ENCODE results near the gene AHI1. TPM values are rescaled to one million over a fixed set of nuclear protein-coding genes. Genes with fewer than 3 reads are reported as not detected.

The AHI1 gene
- total RNA-seq, 1 experiment from 2014 or later: 26.5 TPM

DNA sequence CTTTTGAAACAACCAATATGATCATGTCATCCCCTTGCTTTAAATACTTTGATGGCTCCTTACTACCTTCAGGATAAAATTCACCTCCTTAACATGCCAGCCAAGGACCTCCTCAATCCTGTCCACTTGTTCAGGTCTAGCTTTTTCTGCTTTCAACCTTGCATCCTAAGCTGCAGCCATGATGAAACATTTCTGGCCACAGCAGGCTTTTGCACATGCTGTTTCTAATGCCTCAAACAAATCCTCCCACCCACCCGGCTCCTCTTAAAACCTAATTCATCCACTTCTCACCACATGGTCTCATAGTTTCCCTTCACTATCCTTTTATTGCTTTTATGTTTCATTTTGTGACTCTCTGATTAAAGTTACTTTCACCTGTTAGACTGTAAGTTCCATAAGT, 191.9 kb downstream of the AHI1 start:
- ChIA-PET CTCF (no interaction called here), POLR2A (no interaction called here)
- peaks cover 15% of the 10 kb centered on the region for H3K36me3 Mint-ChIP-seq (ENCODE audit: insufficient read depth, unreplicated experiment)
- H3K4me3 Mint-ChIP-seq (ENCODE audit: unreplicated experiment): no peak overlapping the region
- BruUV-seq (replicated peaks): no TSS peak
- no peak overlapping the region for H3K27ac Mint-ChIP-seq (ENCODE audit: low read depth, unreplicated experiment)
- H3K9me3 Mint-ChIP-seq (ENCODE audit: unreplicated experiment): no peaks in the 10 kb centered on the region
- DNase-seq (ENCODE audit: unreplicated experiment): no peak
- no peaks in the 10 kb centered on the region for H3K27me3 Mint-ChIP-seq (ENCODE audit: insufficient read depth, unreplicated experiment)
- no peaks in the 10 kb centered on the region for H3K4me1 Mint-ChIP-seq (ENCODE audit: insufficient read depth, unreplicated experiment)
- intact Hi-C loops (cut with micrococcal nuclease): no loop called here
- TF ChIP-seq, protein P1, sequence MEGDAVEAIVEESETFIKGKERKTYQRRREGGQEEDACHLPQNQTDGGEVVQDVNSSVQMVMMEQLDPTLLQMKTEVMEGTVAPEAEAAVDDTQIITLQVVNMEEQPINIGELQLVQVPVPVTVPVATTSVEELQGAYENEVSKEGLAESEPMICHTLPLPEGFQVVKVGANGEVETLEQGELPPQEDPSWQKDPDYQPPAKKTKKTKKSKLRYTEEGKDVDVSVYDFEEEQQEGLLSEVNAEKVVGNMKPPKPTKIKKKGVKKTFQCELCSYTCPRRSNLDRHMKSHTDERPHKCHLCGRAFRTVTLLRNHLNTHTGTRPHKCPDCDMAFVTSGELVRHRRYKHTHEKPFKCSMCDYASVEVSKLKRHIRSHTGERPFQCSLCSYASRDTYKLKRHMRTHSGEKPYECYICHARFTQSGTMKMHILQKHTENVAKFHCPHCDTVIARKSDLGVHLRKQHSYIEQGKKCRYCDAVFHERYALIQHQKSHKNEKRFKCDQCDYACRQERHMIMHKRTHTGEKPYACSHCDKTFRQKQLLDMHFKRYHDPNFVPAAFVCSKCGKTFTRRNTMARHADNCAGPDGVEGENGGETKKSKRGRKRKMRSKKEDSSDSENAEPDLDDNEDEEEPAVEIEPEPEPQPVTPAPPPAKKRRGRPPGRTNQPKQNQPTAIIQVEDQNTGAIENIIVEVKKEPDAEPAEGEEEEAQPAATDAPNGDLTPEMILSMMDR (IDR thresholded peaks at IDR 0.05; ENCODE audit: unreplicated experiment): no peak

DNA sequence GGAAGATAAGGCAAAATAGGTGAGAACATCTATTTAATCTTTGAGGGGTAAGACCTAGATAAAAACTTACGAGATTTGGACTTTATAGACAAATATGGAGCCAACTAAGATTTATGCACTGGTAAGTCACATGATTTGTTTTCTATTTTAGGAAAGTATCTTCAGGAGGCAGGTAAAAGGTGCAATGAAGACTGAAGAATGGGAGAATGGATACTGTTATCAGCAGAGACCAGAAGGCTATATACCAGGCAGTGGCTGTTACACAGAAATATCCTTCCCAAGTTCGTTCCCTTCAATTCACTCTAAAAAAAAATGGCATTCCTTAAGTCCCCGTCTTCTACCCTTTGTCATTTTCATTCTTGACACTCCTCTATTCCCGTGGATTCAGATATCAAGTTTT, 192.7 kb downstream of the AHI1 start:
- Mint-ChIP-seq H3K27me3 (ENCODE audit: insufficient read depth, unreplicated experiment) (no peaks in the 10 kb centered on the region), H3K4me1 (ENCODE audit: insufficient read depth, unreplicated experiment) (no peaks in the 10 kb centered on the region), H3K9me3 (ENCODE audit: unreplicated experiment) (no peaks in the 10 kb centered on the region), H3K27ac (ENCODE audit: low read depth, unreplicated experiment) (no peak overlapping the region), H3K36me3 (ENCODE audit: insufficient read depth, unreplicated experiment) (peaks cover 15% of the 10 kb centered on the region), H3K4me3 (ENCODE audit: unreplicated experiment) (no peak overlapping the region)
- TF ChIP-seq, protein P1 (IDR thresholded peaks at IDR 0.05; ENCODE audit: unreplicated experiment): no peak
- no peak for DNase-seq (ENCODE audit: unreplicated experiment)
- CTCF ChIA-PET: no interaction called here
- POLR2A ChIA-PET: no interaction called here
- no TSS peak for BruUV-seq (replicated peaks)
- intact Hi-C loops (cut with micrococcal nuclease): no loop called here

DNA sequence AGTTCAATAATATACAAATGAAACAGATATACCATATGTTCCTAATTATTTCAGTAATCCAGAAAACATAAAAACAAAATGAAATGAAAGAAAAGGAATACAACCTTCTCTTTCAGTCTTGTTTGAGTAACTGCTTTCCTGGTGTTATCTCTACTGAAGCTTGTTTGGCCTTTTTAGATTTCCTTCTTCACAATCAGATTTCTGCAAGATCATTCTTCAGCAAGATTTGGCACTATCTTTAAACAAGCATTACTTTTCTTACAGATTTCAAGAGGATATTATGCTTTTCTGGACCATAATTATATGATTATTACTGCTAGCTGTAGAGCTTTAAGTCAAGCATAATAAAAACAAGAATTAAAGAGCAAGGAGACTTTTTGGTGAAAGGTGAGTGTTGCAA, 196.2 kb downstream of the AHI1 start:
- CTCF ChIA-PET: no interaction called here
- Mint-ChIP-seq H3K27ac (ENCODE audit: low read depth, unreplicated experiment) (no peak overlapping the region), H3K9me3 (ENCODE audit: unreplicated experiment) (no peaks in the 10 kb centered on the region), H3K27me3 (ENCODE audit: insufficient read depth, unreplicated experiment) (no peaks in the 10 kb centered on the region), H3K4me3 (ENCODE audit: unreplicated experiment) (no peak overlapping the region), H3K36me3 (ENCODE audit: insufficient read depth, unreplicated experiment) (peaks cover 15% of the 10 kb centered on the region), H3K4me1 (ENCODE audit: insufficient read depth, unreplicated experiment) (no peaks in the 10 kb centered on the region)
- intact Hi-C loops (cut with micrococcal nuclease): no loop called here
- DNase-seq (ENCODE audit: unreplicated experiment): no peak
- POLR2A ChIA-PET: no interaction called here
- no TSS peak for BruUV-seq (replicated peaks)
- TF ChIP-seq, protein P1 (IDR thresholded peaks at IDR 0.05; ENCODE audit: unreplicated experiment): no peak

DNA sequence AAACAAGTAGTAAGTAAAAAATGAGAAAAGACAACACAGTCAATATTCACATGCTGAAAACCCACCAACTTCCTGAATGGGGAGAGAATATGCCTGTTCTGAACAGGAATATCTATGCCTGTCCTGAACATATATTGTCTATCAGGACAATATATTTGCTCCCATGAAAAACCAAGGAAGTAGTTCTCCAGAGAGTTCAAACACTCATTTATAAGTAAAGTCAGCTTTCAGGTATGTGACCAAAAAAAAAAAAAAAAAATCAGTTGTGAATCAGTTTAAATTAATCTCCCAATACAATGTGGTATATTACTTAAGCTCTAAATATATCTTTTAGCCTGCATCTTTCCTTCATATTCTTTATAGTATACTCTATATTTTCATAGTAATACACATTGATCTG, 197.0 kb downstream of the AHI1 start:
- TF ChIP-seq, protein P1 (IDR thresholded peaks at IDR 0.05; ENCODE audit: unreplicated experiment): no peak
- POLR2A ChIA-PET: no interaction called here
- intact Hi-C loops (cut with micrococcal nuclease): no loop called here
- no peaks in the 10 kb centered on the region for H3K4me1 Mint-ChIP-seq (ENCODE audit: insufficient read depth, unreplicated experiment)
- BruUV-seq (replicated peaks): no TSS peak
- H3K9me3 Mint-ChIP-seq (ENCODE audit: unreplicated experiment): no peaks in the 10 kb centered on the region
- no peaks in the 10 kb centered on the region for H3K27me3 Mint-ChIP-seq (ENCODE audit: insufficient read depth, unreplicated experiment)
- no peak overlapping the region for H3K27ac Mint-ChIP-seq (ENCODE audit: low read depth, unreplicated experiment)
- DNase-seq (ENCODE audit: unreplicated experiment): no peak
- peaks cover 15% of the 10 kb centered on the region for H3K36me3 Mint-ChIP-seq (ENCODE audit: insufficient read depth, unreplicated experiment)
- CTCF ChIA-PET: no interaction called here
- H3K4me3 Mint-ChIP-seq (ENCODE audit: unreplicated experiment): no peak overlapping the region
